ENCODE measurements around the gene RFX4. TPM values are rescaled to one million over a fixed set of nuclear protein-coding genes. Genes with fewer than 3 reads are reported as not detected.

RFX4 gene
- total and polyA plus RNA-seq, 7 experiments from 2014 or later: not detected

GRCh38 chr12:106673141-106673540 is 90.3 kb downstream of the RFX4 start:
- H3K4me1 Mint-ChIP-seq: no peaks in the 10 kb centered on the region
- Histone ChIP-seq H3K36me3 (ENCODE audit: control insufficient read depth in 2 of 3, insufficient read depth in 3 of 3, low read length in 3 of 3) (no peaks in the 10 kb centered on the region), H3K27me3 (ENCODE audit: control insufficient read depth in 2 of 2, insufficient read depth in 2 of 2, low read length in 2 of 2) (peaks cover 0 to 6% of the 10 kb centered on the region in 2 donors), H3K4me1 (ENCODE audit: control insufficient read depth in 2 of 2, insufficient read depth in 2 of 2, low read length in 2 of 2) (no peaks in the 10 kb centered on the region), H3K27ac (ENCODE audit: low read depth, low read length) (no peak overlapping the region), H3K4me3 (ENCODE audit: low read length) (no peak overlapping the region), H3K9me3 (ENCODE audit: control insufficient read depth in 2 of 3, low read length in 3 of 3) (no peaks in the 10 kb centered on the region)
- no peak overlapping the region for H3K4me3 Mint-ChIP-seq
- no peaks in the 10 kb centered on the region for H3K9me3 Mint-ChIP-seq
- peaks cover 27 to 43% (median 37%) of the 10 kb centered on the region in 5 donors for H3K27me3 Mint-ChIP-seq
- ChIA-PET CTCF (no interaction called here), POLR2A (no interaction called here)
- intact Hi-C loops (cut with micrococcal nuclease): no loop called here
- ATAC-seq (no peak), DNase-seq (no peak)
- H3K27ac Mint-ChIP-seq: no peak overlapping the region
- no peaks in the 10 kb centered on the region for H3K36me3 Mint-ChIP-seq

GRCh38 chr12:106675651-106676435 is 93.0 kb downstream of the RFX4 start:
- CTCF ChIA-PET: no interaction called here
- intact Hi-C loops (cut with micrococcal nuclease): no loop called here
- no peaks in the 10 kb centered on the region for H3K36me3 ChIP-seq (ENCODE audit: control insufficient read depth in 2 of 3, insufficient read depth in 3 of 3, low read length in 3 of 3)
- no peak overlapping the region for H3K27ac ChIP-seq (ENCODE audit: low read depth, low read length)
- no peak overlapping the region for H3K27ac Mint-ChIP-seq
- no peak for ATAC-seq
- H3K27me3 Mint-ChIP-seq: peaks cover 24 to 32% (median 26%) of the 10 kb centered on the region in 5 donors
- POLR2A ChIA-PET: no interaction called here
- H3K27me3 ChIP-seq (ENCODE audit: control insufficient read depth in 2 of 2, insufficient read depth in 2 of 2, low read length in 2 of 2): peaks cover 0 to 6% of the 10 kb centered on the region in 2 donors
- no peaks in the 10 kb centered on the region for H3K9me3 ChIP-seq (ENCODE audit: control insufficient read depth in 2 of 3, low read length in 3 of 3)
- no peak overlapping the region for H3K4me3 ChIP-seq (ENCODE audit: low read length)
- no peak overlapping the region for H3K4me3 Mint-ChIP-seq
- H3K9me3 Mint-ChIP-seq: no peaks in the 10 kb centered on the region
- no peaks in the 10 kb centered on the region for H3K36me3 Mint-ChIP-seq
- no peak for DNase-seq
- no peaks in the 10 kb centered on the region for H3K4me1 Mint-ChIP-seq
- no peaks in the 10 kb centered on the region for H3K4me1 ChIP-seq (ENCODE audit: control insufficient read depth in 2 of 2, insufficient read depth in 2 of 2, low read length in 2 of 2)

- ChIA-PET POLR2A (no interaction called here), CTCF (no interaction called here)
- Histone ChIP-seq H3K4me3 (ENCODE audit: low read length) (no peak overlapping the region), H3K27me3 (ENCODE audit: control insufficient read depth in 2 of 2, insufficient read depth in 2 of 2, low read length in 2 of 2) (peaks cover 0 to under 1% of the 10 kb centered on the region in 2 donors), H3K36me3 (ENCODE audit: control insufficient read depth in 2 of 3, insufficient read depth in 3 of 3, low read length in 3 of 3) (no peaks in the 10 kb centered on the region), H3K27ac (ENCODE audit: low read depth, low read length) (no peak overlapping the region), H3K9me3 (ENCODE audit: control insufficient read depth in 2 of 3, low read length in 3 of 3) (no peaks in the 10 kb centered on the region), H3K4me1 (ENCODE audit: control insufficient read depth in 2 of 2, insufficient read depth in 2 of 2, low read length in 2 of 2) (no peaks in the 10 kb centered on the region)
- Mint-ChIP-seq H3K27me3 (peaks cover 0 to 8% (median 4%) of the 10 kb centered on the region in 5 donors), H3K9me3 (no peaks in the 10 kb centered on the region), H3K4me1 (no peaks in the 10 kb centered on the region), H3K4me3 (no peak overlapping the region), H3K27ac (no peak overlapping the region), H3K36me3 (no peaks in the 10 kb centered on the region)
- DNase-seq (no peak), ATAC-seq (no peak)
- intact Hi-C loops (cut with micrococcal nuclease): no loop called here
Measured at GRCh38 chr12:106679574-106679973, 96.8 kb downstream of the RFX4 start.

GRCh38 chr12:106680280-106680679 is 97.5 kb downstream of the RFX4 start:
- no peaks in the 10 kb centered on the region for H3K9me3 ChIP-seq (ENCODE audit: control insufficient read depth in 2 of 3, low read length in 3 of 3)
- Mint-ChIP-seq H3K36me3 (no peaks in the 10 kb centered on the region), H3K9me3 (no peaks in the 10 kb centered on the region), H3K27me3 (peaks cover 0 to 7% (median 4%) of the 10 kb centered on the region in 5 donors), H3K4me3 (no peak overlapping the region), H3K4me1 (no peaks in the 10 kb centered on the region), H3K27ac (no peak overlapping the region)
- H3K36me3 ChIP-seq (ENCODE audit: control insufficient read depth in 2 of 3, insufficient read depth in 3 of 3, low read length in 3 of 3): no peaks in the 10 kb centered on the region
- H3K27me3 ChIP-seq (ENCODE audit: control insufficient read depth in 2 of 2, insufficient read depth in 2 of 2, low read length in 2 of 2): no peaks in the 10 kb centered on the region
- no peak overlapping the region for H3K27ac ChIP-seq (ENCODE audit: low read depth, low read length)
- ATAC-seq: no peak
- DNase-seq: no peak
- H3K4me1 ChIP-seq (ENCODE audit: control insufficient read depth in 2 of 2, insufficient read depth in 2 of 2, low read length in 2 of 2): no peaks in the 10 kb centered on the region
- intact Hi-C loops (cut with micrococcal nuclease): no loop called here
- POLR2A ChIA-PET: no interaction called here
- CTCF ChIA-PET: no interaction called here
- H3K4me3 ChIP-seq (ENCODE audit: low read length): no peak overlapping the region

GRCh38 chr12:106681210-106681609 is 98.4 kb downstream of the RFX4 start:
- ATAC-seq (no peak), DNase-seq (no peak)
- Mint-ChIP-seq H3K4me1 (no peaks in the 10 kb centered on the region), H3K27me3 (peaks cover 0 to 4% (median 0%) of the 10 kb centered on the region in 5 donors), H3K9me3 (no peaks in the 10 kb centered on the region), H3K36me3 (no peaks in the 10 kb centered on the region), H3K27ac (no peak overlapping the region), H3K4me3 (no peak overlapping the region)
- ChIA-PET POLR2A (no interaction called here), CTCF (no interaction called here)
- intact Hi-C loops (cut with micrococcal nuclease): no loop called here
- H3K4me3 ChIP-seq (ENCODE audit: low read length): no peak overlapping the region
- H3K9me3 ChIP-seq (ENCODE audit: control insufficient read depth in 2 of 3, low read length in 3 of 3): no peaks in the 10 kb centered on the region
- H3K27ac ChIP-seq (ENCODE audit: low read depth, low read length): no peak overlapping the region
- no peaks in the 10 kb centered on the region for H3K4me1 ChIP-seq (ENCODE audit: control insufficient read depth in 2 of 2, insufficient read depth in 2 of 2, low read length in 2 of 2)
- H3K36me3 ChIP-seq (ENCODE audit: control insufficient read depth in 2 of 3, insufficient read depth in 3 of 3, low read length in 3 of 3): no peaks in the 10 kb centered on the region
- no peaks in the 10 kb centered on the region for H3K27me3 ChIP-seq (ENCODE audit: control insufficient read depth in 2 of 2, insufficient read depth in 2 of 2, low read length in 2 of 2)

- no peaks in the 10 kb centered on the region for H3K9me3 ChIP-seq (ENCODE audit: control insufficient read depth in 2 of 3, low read length in 3 of 3)
- H3K4me1 Mint-ChIP-seq: no peaks in the 10 kb centered on the region
- intact Hi-C loops (cut with micrococcal nuclease): loop anchor here in 1 of 2 donors (2.0 kb wide), 1 partner anchor 158 kb away; no protein-coding TSS in a partner anchor
- ATAC-seq: no peak
- no peaks in the 10 kb centered on the region for H3K27me3 ChIP-seq (ENCODE audit: control insufficient read depth in 2 of 2, insufficient read depth in 2 of 2, low read length in 2 of 2)
- no peaks in the 10 kb centered on the region for H3K9me3 Mint-ChIP-seq
- DNase-seq: no peak
- H3K27ac Mint-ChIP-seq: no peak overlapping the region
- no peaks in the 10 kb centered on the region for H3K36me3 ChIP-seq (ENCODE audit: control insufficient read depth in 2 of 3, insufficient read depth in 3 of 3, low read length in 3 of 3)
- no peak overlapping the region for H3K27ac ChIP-seq (ENCODE audit: low read depth, low read length)
- H3K4me3 ChIP-seq (ENCODE audit: low read length): no peak overlapping the region
- H3K27me3 Mint-ChIP-seq: peaks cover 0 to 4% (median 0%) of the 10 kb centered on the region in 5 donors
- ChIA-PET POLR2A (no interaction called here), CTCF (interaction anchor here (0.7 kb wide), 1 partner anchor 454 kb away, joined by 5 read pairs; no protein-coding TSS in a partner anchor)
- no peaks in the 10 kb centered on the region for H3K36me3 Mint-ChIP-seq
- no peak overlapping the region for H3K4me3 Mint-ChIP-seq
- H3K4me1 ChIP-seq (ENCODE audit: control insufficient read depth in 2 of 2, insufficient read depth in 2 of 2, low read length in 2 of 2): no peaks in the 10 kb centered on the region
Measured at GRCh38 chr12:106682594-106683234, 99.9 kb downstream of the RFX4 start.

GRCh38 chr12:106684497-106684896 is 101.7 kb downstream of the RFX4 start:
- Histone ChIP-seq H3K4me3 (ENCODE audit: low read length) (no peak overlapping the region), H3K27me3 (ENCODE audit: control insufficient read depth in 2 of 2, insufficient read depth in 2 of 2, low read length in 2 of 2) (no peaks in the 10 kb centered on the region), H3K36me3 (ENCODE audit: control insufficient read depth in 2 of 3, insufficient read depth in 3 of 3, low read length in 3 of 3) (no peaks in the 10 kb centered on the region), H3K9me3 (ENCODE audit: control insufficient read depth in 2 of 3, low read length in 3 of 3) (no peaks in the 10 kb centered on the region), H3K27ac (ENCODE audit: low read depth, low read length) (no peak overlapping the region), H3K4me1 (ENCODE audit: control insufficient read depth in 2 of 2, insufficient read depth in 2 of 2, low read length in 2 of 2) (no peaks in the 10 kb centered on the region)
- H3K36me3 Mint-ChIP-seq: no peaks in the 10 kb centered on the region
- no peak overlapping the region for H3K27ac Mint-ChIP-seq
- intact Hi-C loops (cut with micrococcal nuclease): no loop called here
- H3K9me3 Mint-ChIP-seq: no peaks in the 10 kb centered on the region
- H3K4me3 Mint-ChIP-seq: no peak overlapping the region
- peaks cover 0 to 4% (median 0%) of the 10 kb centered on the region in 5 donors for H3K27me3 Mint-ChIP-seq
- ChIA-PET POLR2A (no interaction called here), CTCF (no interaction called here)
- ATAC-seq (no peak), DNase-seq (no peak)
- H3K4me1 Mint-ChIP-seq: no peaks in the 10 kb centered on the region
